Thyroid gland (tissue), 4 donors: Measurements from ENCODE around the gene TOB2.

ENCODE experiments used
- CTCF ChIP-seq, 6 experiments: fragments of 200-600 bp in 3 of 6; fragments of 450-650 bp in 3 of 6; sonication (generic) in 3 of 6; IDR thresholded peaks; one replicate each; pipeline ENCODE4 v1.5.1; 2016 to 2019; ENCODE audit warnings: antibody characterized with exemption in 6 of 6, mild to moderate bottlenecking in 2 of 6, inconsistent platforms in 1 of 6, moderate library complexity in 1 of 6
- POLR2A ChIP-seq, 2 donors: fragments of 450-650 bp; IDR thresholded peaks; one replicate each; pipeline ENCODE4 v1.6.1; 2017; ENCODE audit warnings: antibody characterized with exemption in 2 of 2, mild to moderate bottlenecking in 2 of 2, moderate library complexity in 1 of 2

- TF ChIP-seq CTCF (IDR thresholded peaks at IDR 0.05) = no peak
- peak; percentile 93 to 98 for TF ChIP-seq POLR2A (IDR thresholded peaks at IDR 0.05)
Measured at GRCh38 chr22:41448189-41448808, 1.7 kb upstream of the TOB2 start.
